Anterior cingulate cortex (tissue), 58 donors: ENCODE measurements around the gene KRT81.
A peak's percentile ranks its signal among the peaks of the same experiment; 100 is the strongest.

Experiments
- DNase-seq, 58 donors: peaks; one replicate each; lab custom pipeline; 2025; lab: John Stamatoyannopoulos, UW

Gene KRT81

DNA sequence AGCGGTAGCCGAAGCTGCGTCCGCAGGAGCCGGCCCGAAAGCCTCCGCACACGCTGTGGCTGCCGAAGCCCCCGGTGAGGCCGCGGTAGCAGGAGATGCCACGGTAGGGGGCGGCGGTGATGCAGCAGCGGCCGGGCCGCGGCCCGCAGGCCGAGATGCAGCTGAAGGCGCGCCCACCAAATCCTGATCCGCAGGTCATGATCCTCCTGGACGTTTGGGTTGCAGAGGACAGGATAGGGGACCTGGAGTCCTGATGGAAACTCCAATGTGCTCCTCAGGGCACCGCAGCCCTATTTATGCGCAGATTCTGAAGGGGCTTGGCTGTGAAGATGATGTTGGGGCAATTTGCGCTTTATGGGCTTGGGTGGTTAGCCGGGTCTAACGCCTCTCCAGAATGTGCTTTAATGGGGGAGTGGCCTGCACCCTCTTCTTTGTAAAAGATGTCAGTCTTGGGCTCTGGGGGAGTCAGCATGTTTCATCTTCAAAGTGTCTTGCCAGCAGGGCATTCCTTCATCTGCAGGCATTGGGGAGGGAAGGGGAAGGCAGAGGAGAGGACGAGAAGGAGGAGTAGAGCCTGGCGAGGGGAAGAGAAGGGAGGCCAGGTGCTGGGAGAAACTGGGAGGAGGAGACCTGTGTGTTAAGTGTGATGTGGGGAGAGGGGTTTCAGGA, at the start of gene KRT81:
Gene KRT81, minus strand, starts transcription at position 268 of the 669 bp plus-strand sequence. Its CDS starts 69 bp downstream, at position 199.
- no peak for DNase-seq

DNA sequence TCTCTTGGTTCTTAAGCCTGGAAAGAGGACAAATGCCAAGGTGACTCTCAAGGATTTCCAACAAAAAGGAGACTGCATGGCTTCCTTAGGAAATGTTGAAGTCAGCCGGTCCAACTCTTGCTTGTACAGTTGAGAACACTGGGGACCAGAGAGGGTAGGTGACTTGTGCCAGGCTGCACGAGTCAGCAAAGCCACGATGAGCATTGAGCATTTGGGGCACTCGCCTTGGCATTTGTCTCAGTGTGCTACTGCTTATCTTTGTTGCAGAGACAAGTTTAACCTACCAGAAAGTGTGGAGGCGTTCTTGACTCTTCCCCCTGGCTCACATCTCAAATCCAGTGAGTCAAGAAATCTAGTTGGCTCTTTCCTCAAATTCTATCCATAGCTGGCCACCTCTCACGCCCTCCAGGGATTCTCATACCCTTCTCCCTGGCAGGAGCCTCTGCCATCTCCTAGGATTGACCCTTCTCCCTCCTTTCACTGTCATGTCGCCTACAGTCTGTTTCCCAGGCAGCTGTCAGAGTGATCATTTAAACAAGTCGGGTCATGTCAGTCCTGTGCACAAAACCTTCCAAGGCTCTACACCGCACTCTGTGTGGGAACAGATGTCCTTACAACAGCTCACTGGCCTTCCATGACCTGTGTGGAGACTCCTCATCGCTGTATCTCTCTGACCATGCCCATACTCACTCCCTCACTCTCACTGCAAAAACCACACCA, 47.1 kb upstream of the KRT81 start:
- no peak for DNase-seq

DNA sequence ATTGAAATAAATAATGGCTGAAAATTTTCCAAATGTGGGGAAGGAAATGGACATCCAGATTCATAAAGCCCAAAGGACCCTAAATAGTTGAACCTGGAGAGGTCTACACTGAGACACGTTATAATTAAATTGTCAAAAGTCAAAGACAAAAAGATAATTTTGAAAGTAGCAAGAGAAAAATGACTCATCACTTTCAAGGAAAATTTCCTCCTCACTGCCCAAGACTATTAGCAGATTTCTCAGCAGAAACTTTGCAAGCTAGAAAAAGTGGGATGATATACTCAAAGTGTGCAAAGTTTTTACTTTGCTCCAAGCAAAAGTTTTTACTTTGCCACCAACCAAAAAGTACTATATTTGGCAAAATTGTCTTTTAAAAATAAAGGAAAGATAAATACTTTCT, 45.7 kb upstream of the KRT81 start:
- DNase-seq, result no peak

DNA sequence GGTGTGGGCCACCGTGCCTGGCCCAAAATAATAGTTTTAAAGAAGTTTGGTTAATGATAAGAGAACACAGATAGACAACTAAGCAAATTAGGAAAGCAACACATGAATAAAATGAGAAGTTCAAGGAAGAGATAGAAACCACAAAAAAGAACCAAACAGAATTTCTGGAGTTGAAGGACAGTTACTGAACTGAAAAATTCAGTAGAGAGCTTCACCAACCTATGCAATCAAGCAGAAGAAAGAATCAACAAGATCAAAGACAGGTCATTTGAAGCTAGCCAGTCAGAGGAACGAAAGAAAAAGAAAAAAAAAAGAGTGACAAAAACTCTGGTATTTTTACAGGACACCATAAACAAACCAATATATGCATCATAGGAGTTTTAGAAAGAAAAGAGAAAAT, 45.3 kb upstream of the KRT81 start:
- no peak for DNase-seq

- no peak for DNase-seq
Observed at GRCh38 chr12:52335598-52336262, 44.4 kb upstream of the KRT81 start.

DNA sequence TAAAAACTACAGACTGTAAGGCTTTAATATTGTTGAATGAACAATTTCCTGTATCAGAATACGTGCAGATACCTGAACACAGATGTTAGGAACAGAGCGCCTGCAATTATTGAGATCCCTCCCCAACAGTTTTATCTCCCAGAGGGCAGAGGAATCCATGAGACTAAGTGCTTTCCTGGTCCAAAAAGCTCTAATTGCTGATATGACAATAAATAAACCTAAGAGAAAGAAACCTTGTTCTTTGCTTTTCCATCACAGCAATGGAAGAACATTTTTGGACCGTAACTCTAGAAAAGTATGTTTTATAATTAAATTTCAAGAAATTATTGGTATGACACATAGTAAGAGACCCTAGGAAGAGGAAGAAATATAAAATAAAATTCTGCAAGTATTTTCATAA, 42.9 kb upstream of the KRT81 start:
- DNase-seq, result no peak

GRCh38 chr12:52333321-52333720, 42.0 kb upstream of the KRT81 start:
- no peak for DNase-seq

DNA sequence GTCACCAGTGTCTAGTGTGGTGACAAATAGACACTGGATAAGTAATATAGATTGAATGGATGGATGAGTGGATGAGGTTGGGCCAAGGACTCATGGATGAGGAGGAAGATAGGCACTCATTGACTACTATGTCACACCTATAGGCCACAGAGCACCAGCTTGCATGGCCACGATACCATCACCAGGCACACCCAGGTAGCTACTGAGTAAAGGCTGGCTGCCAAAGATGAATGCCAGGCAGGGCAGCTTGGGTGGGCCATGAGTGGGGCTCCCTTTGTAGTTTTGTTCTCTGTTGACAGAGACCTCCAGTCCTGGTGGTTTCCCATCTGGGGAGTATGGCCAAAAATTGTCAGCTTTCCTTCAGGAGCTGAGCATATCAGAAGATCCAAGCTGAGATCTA, 41.0 kb upstream of the KRT81 start:
- no peak for DNase-seq

GRCh38 chr12:52331833-52332232, 40.5 kb upstream of the KRT81 start:
- no peak for DNase-seq

- no peak for DNase-seq
Observed at GRCh38 chr12:52331039-52331438, 39.7 kb upstream of the KRT81 start.

DNA sequence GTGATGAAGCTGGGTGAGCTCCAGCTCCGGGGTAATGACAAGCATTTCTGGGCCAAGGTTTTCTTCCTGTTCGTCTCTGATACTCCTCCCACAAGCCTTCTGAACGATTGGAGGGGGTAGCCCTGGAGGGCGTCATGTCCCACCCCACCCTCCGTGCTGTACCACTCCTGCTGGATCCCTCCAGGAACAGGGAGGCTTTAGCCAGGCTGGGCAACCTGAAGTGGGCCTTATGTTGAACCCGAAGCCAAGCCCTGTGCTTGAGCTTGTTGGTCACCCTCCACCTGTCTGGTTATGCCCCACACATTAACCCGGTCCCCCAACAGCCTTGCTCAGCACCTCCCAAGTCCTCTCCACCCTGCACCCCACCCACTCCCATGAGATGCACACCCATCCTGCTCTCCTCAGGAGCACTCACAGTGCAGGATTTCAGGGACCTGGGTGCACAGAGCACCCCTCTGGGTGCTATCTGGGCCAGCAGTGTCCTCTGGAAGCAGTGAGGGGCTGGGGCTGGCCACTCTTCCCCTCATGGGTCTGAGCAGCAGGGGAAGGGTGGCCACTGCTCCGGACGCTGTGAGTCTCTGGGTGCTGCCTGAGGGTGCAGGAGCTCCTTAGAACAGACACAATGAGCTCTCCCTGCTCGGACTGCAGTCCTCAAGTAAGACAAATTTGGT, 36.6 kb upstream of the KRT81 start:
- DNase-seq, result no peak

DNA sequence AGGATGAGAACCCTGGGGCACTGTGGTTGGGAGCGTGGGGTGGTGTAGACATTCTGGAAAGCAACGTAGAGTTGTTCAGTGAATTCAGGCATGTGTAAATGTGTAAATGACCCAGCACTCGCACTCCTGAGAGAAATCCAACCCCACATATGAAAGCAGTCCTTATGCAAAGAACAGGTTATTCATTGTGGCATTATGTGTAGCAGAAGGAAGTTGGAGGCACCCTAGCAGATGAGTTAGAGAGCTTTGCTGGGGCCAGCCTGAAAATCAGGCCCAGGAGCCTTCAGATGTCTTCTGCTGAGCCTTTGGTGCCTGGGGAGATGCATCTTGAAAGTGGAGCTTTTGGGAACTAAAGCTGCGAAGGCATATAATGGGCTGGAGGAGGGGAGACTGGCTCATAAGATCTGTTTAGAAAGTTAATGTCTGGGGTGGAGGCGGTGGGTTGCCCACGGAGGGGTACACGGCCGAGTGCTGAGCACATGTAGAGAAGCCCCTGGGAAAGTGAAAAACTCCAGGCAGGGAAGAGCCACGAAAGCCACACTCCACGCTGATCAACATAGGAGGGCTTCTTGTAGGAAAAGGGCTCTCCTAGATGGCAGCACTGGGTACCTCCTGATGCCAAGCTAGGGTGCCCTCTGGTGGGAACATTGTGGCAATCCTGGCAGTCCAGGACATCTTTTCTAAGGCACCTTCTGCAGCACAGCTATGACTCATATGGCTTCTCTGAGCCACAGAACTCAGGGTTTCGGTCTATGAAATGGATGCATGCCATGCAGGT, 35.9 kb upstream of the KRT81 start:
- DNase-seq, result peak in 53 of 58 donors; percentile 6 to 88 (median 53)

- no peak for DNase-seq
Observed at GRCh38 chr12:52324153-52324444, 32.8 kb upstream of the KRT81 start.

DNA sequence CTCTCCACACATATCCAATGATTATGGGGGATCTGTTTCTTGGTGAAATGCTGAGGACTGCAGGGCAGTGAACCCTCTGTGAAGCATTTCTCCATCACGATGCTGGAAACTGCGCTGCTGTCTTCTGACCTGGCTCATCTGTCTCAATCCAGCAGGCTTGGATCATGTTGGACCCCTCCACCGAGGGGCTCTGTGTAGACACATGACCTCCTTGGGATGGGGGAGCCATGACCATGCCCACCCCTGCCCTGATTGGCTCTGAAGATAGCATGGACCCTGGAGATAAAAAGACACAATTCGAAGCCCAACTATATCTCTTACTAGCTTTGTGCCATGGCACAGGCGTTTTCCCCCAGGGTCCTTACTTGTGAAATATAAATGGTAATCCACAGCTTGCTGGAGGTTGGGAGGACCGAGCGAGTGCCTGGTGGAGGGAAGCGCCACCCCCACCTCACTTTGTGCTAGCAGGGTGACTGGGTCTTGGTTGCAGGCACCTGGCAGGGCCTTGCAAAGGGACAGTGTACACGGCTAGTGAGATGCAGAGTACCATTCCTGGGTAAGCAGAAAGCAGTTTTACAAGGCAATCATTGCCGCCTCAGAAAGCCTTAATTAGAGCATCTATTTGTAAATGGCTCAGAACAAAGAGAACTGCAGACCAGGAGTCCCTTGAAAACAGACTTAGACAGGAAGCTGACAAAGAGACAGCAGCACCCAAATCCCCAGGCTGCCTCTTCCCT, 32.2 kb upstream of the KRT81 start:
- no peak for DNase-seq

DNA sequence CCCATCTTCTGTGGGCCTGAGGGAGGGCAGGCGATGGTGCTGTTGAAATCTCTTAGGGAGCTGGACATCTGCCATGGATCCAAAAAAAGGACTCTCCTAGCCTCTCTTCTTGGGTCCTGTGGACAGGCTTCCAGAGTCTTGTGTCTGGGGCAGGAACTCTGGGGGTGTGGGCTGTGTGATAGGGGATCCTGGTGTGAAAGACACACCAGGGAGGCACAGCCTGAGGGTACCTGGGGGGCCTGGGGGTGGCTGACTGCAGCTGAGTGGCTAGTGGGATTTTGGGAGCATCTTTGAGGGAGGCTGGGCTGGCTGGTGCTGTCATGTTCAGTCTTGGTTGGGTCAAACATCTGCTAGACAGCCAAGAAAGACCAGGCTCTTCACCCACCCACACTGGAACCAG, 31.7 kb upstream of the KRT81 start:
- DNase-seq, result no peak

DNA sequence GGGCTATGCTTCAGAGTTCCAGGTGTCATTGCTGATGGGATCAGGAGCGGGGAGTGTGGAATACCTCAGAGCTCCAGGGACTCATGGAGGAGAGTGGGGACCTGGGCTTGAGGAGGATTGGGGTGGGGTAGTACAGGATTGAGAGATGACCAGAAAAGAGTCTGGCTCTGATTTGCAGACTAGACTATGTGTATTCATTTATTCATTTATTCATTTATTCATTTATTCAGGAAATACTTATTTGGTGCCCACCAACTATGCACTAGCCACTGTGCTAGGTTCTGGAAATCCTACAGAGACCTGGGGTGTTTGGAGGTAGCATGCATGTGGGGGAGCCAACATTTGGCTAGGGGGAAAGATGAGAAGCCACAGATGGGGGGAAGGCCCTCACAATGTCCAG, 30.7 kb upstream of the KRT81 start:
- DNase-seq, result no peak

DNA sequence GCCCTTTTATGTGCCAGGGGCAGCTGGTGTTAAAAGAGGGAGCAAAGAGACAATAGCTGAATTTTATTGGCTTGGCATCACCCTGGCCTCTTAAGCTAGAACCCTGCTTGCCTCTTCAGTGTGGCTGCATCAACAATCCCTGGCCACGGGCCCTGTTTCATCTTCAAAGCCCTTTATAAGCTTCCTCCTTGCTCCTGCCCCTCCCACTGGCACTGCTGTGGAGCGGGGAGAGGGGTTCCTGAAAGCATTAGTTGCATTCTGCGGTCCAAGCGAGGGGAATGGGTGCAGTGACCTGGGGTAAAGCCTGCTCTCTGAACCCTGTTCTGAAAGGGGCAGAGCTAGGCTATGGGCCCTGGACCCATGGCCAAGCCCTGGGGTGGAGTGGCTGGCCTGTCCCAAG, 30.1 kb upstream of the KRT81 start:
- DNase-seq, result peak in 29 of 58 donors; percentile 6 to 61 (median 25)

GRCh38 chr12:52320784-52321400, 29.6 kb upstream of the KRT81 start, which contains the start of gene KRT83:
Gene KRT83 (minus strand): TSS chr12:52321398. CDS start chr12:52321335, 63 bp downstream.
- DNase-seq, result no peak

DNA sequence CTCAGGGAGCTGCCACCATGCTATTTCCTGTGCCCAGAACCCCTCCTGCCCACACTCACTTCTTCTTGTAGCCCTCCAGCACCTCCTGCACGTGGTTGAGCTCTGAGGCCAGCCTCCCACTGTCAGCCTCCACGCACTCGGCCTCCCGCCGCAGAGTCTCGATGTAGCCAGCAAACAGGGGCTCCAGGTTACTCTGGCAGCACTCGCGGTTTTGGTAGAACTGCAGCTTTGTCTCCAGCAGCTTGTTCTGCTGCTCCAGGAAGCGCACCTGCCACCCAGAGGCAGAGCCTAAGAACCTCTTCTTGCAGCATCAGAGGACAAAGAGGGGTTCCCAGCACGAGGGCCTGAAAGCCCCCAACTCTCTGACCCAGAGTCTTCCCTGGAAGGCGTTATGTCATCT, 27.8 kb upstream of the KRT81 start:
- no peak for DNase-seq
